Amygdala (tissue), 56 donors: ENCODE data around the gene PLCD1.

ENCODE experiments used
- DNase-seq, 56 donors: peaks; one replicate each; lab custom pipeline; 2025; lab: John Stamatoyannopoulos, UW

The PLCD1 gene

DNA sequence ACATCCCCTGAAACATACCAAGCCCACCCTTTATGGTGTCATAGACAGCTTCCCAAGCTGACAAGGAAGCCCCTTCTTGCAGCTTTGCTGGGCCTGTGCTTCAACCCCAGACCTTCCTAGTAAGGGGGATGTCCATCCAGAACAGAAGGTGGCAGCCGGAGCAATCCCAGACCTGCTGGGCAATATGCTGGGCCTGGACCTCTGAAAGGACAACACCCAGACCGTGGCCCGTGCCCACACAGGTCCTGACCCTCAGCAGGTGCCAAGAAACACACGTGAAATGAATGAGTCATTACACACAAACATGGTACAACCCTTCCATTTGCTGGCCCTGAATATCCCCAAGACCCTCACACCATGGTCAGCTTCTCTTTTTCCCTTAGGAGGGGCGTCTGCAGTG, 58.6 kb downstream of the PLCD1 start:
- DNase-seq = no peak

GRCh38 chr3:37969596-37970100, 59.8 kb downstream of the PLCD1 start:
- no peak for DNase-seq

GRCh38 chr3:37968813-37969595, 60.4 kb downstream of the PLCD1 start:
- DNase-seq = peak in 1 of 56 donors; percentile 12

DNA sequence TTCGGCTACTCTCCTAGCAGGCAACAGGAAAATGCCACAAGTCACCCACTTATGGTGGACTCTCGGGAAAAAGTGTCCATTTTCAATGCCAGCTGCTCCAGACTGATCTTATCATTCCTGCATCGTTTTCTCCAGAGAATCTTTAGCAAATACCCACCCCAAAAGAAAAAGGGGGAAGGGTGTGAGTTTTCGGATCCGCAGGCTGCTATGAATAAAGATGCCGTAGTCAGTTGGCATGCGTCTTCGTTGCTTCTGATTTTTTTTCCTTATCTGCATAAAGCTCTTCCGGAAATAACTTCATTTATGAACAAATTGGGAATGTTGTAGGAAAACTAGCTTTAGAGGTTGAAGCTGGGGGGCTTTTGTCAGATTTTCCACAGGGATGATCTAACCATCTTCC, 61.2 kb downstream of the PLCD1 start:
- no peak for DNase-seq

DNA sequence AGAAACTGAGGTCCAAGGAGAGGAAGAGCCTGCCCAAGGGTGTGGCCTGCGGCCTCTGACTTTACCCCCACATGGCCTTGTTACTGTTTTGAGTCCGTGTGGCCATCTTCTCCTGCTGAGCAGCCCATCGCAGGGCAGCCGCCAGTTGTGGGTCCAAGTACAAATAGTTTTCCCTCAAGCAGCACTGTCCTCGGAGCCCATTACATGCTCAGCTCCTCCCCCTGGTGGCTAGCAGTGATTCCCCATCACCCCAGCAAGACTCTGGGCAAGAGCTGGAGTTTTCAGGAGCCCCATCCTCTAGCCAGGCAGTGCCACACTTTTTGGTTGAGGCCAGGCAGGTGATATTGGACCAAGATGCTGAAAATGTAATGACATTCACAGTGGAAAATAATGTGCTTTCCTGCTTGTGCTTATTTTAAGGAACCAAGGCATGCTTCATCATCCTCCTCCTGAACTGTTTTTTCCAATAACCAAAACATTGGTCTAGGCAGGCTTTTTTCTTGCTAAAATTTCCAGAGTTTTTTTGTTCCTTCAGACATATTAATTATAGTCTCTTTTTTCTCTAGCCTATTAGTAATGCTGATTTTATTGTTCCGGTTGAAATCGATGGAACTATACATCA, 62.1 kb downstream of the PLCD1 start:
- peak in 32 of 56 donors; percentile 11 to 76 (median 41) for DNase-seq

DNA sequence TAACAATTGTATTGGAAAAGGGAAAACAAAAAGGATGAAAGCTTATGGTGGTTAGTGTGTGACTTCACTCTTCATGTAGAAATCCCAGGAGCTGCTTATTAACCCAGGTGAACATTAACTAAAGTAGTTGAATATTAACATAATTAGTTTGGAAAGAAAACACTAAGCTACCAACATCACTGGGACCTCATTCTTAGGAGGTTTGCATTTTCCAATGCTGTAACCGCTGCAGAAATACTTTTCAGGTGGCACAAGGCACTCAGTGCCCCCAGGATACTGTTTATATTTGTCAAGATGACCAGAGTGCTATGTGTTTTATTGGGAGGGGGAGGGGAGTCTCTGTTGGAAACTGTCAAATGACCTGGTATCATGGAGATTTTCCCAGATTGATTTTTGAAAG, 64.7 kb downstream of the PLCD1 start:
- no peak for DNase-seq

DNA sequence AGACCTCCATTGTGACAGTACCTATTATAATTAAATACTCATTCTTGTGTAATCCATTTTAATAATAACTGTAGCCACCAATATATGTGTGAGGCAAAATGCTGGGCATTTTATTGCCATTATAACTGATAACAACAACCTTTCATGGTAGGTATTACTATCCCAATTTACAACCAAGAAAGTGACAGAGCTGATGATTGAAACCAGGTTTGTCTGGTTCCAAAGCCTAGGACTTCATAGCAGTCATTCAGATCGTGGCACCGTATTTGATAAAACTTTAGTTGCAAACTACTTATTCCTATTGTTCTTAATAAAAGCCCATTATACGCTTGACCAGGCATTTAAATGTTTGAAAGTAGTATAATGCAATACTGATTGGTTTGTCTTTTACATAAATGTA, 65.3 kb downstream of the PLCD1 start:
- DNase-seq = no peak

DNA sequence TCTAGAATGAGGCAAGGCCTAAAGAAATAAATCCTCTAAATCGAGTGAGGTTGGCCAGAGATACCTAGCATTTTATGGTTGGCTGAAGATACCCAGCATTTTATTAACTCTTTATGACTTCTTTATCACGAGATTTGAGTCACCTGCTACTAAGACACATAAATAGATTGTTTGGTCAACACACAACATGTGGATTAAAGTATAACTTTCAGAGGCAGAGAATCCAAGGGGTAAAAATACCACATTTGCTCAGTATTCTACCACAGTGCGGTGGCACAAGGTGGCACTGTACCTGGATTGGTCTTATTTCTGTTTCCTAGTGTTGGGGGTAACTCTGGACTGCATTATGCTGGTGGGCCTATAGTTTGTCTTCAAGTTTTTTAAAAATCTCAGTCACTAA, 65.8 kb downstream of the PLCD1 start:
- DNase-seq = no peak

GRCh38 chr3:37963016-37963415, 66.4 kb downstream of the PLCD1 start:
- no peak for DNase-seq

GRCh38 chr3:37961622-37962431, 67.6 kb downstream of the PLCD1 start:
- DNase-seq = no peak

GRCh38 chr3:37957539-37957936, 71.9 kb downstream of the PLCD1 start:
- DNase-seq = no peak
